Sigmoid colon (tissue), 7 donors: Measurements from ENCODE around the gene SMOC2. TPM values are rescaled to one million over a fixed set of nuclear protein-coding genes. Genes with fewer than 3 reads are reported as not detected.
A peak's percentile ranks its signal among the peaks of the same experiment; 100 is the strongest.

Experiments
- DNase-seq: peaks from one replicate; pipeline ENCODE4 v3.0.0-alpha.2; 2019
- H3K27ac ChIP-seq, 4 donors: fragments of 200-600 bp; sonication (generic); one replicate each; pipeline ENCODE4 v1.5.1; 2016 to 2019; ENCODE audit warnings: mild to moderate bottlenecking in 1 of 4
- H3K27me3 ChIP-seq, 3 donors: fragments of 200-600 bp; sonication (generic); one replicate each; pipeline ENCODE4 v1.5.1; 2019; ENCODE audit warnings: mild to moderate bottlenecking in 1 of 3
- H3K36me3 ChIP-seq, 4 donors: fragments of 200-600 bp; sonication (generic); one replicate each; pipeline ENCODE4 v1.5.1; 2016 to 2019
- H3K4me1 ChIP-seq, 4 donors: fragments of 200-600 bp; sonication (generic); one replicate each; pipeline ENCODE4 v1.5.1; 2017 to 2019
- H3K4me3 ChIP-seq, 4 donors: fragments of 200-600 bp; sonication (generic); one replicate each; pipeline ENCODE4 v1.5.1; 2017 to 2019; ENCODE audit warnings: mild to moderate bottlenecking in 2 of 4, moderate library complexity in 1 of 4
- H3K9me3 ChIP-seq, 4 donors: fragments of 200-600 bp in 3 of 4; sonication (generic) in 3 of 4; one replicate each; pipeline versions ENCODE4 v1.5.1 to v1.6.1; 2013 to 2019
- CTCF ChIP-seq, 4 experiments: fragments of 450-650 bp in 3 of 4; fragments of 200-600 bp in 1 of 4; IDR thresholded peaks; one replicate each; pipeline ENCODE4 v1.5.1; 2016 to 2019; ENCODE audit warnings: antibody characterized with exemption in 4 of 4, mild to moderate bottlenecking in 3 of 4, moderate library complexity in 2 of 4
- EP300 ChIP-seq, 4 donors: sonication (generic); formaldehyde crosslinking; IDR thresholded peaks; one replicate each; pipeline ENCODE4 v1.6.1; 2017; ENCODE audit warnings: antibody characterized with exemption in 4 of 4
- POLR2A ChIP-seq, 2 donors: fragments of 450-650 bp; IDR thresholded peaks; one replicate each; pipeline ENCODE4 v1.6.1; 2016; ENCODE audit warnings: antibody characterized with exemption in 2 of 2, mild to moderate bottlenecking in 2 of 2, moderate library complexity in 2 of 2
- POLR2AphosphoS5 ChIP-seq, 4 donors: sonication (generic); formaldehyde crosslinking; IDR thresholded peaks; one replicate each; pipeline ENCODE4 v1.6.1; 2017; ENCODE audit warnings: antibody characterized with exemption in 4 of 4
- WGBS, 2 donors: extraction: QIAGEN DNeasy Blood & Tissue Kit; methylation state at CpG; one replicate each; pipeline ENCODE4 v1.1.7; 2013; 5-methylcytosine and 5-hydroxymethylcytosine counted together
- intact Hi-C: fragments of 100-400 bp; cut with DNase I; formaldehyde crosslinking; loops from one replicate; pipeline ENCODE4 v1.15.1; 2023
- polyA plus RNA-seq, 3 donors: library from polyadenylated mRNA; stranded (reverse); fragments of 200-250 nt; gene quantifications; one replicate each; pipeline ENCODE4 v1.2.3, GENCODE V29; 2013
- total RNA-seq, 4 donors: library from RNA; depleted of rRNA; stranded (reverse); fragments of >200 nt; gene quantifications; one replicate each; pipeline ENCODE4 v1.1.0, GENCODE V29; 2016
- donor health status: healthy with polysubstance abuse.
- donor health status: Bipolar disorder and iron deficiency.
- donor health status: healthy.

Gene SMOC2
- total and polyA plus RNA-seq, 7 donors = 4.2 to 130 (median 33.5) TPM

GRCh38 chr6:168638468-168639271, 197.7 kb downstream of the SMOC2 start:
- WGBS, 2 donors = 68 to 75% methylated on average over 22 of the region's 22 CpGs
- no peaks in the 10 kb centered on the region for H3K27me3 ChIP-seq
- H3K4me1 ChIP-seq = peaks cover 0 to 50% (median 40%) of the 10 kb centered on the region in 4 donors
- H3K36me3 ChIP-seq = no peaks in the 10 kb centered on the region
- peak overlapping the region in 2 of 4 donors; percentile 9 to 35 for H3K27ac ChIP-seq
- H3K4me3 ChIP-seq = peak overlapping the region in 1 of 4 donors; percentile 10
- no peaks in the 10 kb centered on the region for H3K9me3 ChIP-seq
- intact Hi-C loops = loop anchor here (5.0 to 10.0 kb wide), 4 partner anchors 196 to 576 kb away; partner anchors contain the start of gene SMOC2
- no peak for TF ChIP-seq POLR2AphosphoS5 (IDR thresholded peaks at IDR 0.05)
- no peak for TF ChIP-seq POLR2A (IDR thresholded peaks at IDR 0.05)
- TF ChIP-seq CTCF (IDR thresholded peaks at IDR 0.05) = no peak
- peak; percentile 61 for DNase-seq

- no peak for TF ChIP-seq CTCF (IDR thresholded peaks at IDR 0.05)
- TF ChIP-seq POLR2A (IDR thresholded peaks at IDR 0.05) = no peak
- TF ChIP-seq POLR2AphosphoS5 (IDR thresholded peaks at IDR 0.05) = no peak
- no peak for TF ChIP-seq EP300 (IDR thresholded peaks at IDR 0.05)
- intact Hi-C loops = no loop called here
- no peak for DNase-seq
- Histone ChIP-seq H3K4me3 (no peak overlapping the region), H3K27me3 (no peaks in the 10 kb centered on the region), H3K27ac (no peak overlapping the region), H3K4me1 (peaks cover 0 to 43% (median 28%) of the 10 kb centered on the region in 4 donors), H3K36me3 (no peaks in the 10 kb centered on the region), H3K9me3 (no peaks in the 10 kb centered on the region)
- WGBS, 2 donors = 63 to 83% methylated on average over 8 of the region's 8 CpGs
These were observed 199.2 kb downstream of the SMOC2 start for GRCh38 chr6:168640181-168640580.

- H3K4me1 ChIP-seq = peaks cover 0 to 37% (median 22%) of the 10 kb centered on the region in 4 donors
- no peak overlapping the region for H3K27ac ChIP-seq
These were observed 199.8 kb downstream of the SMOC2 start for GRCh38 chr6:168640768-168641167.

GRCh38 chr6:168641446-168641845, 200.5 kb downstream of the SMOC2 start:
- intact Hi-C loops = no loop called here
- WGBS, 2 donors = 80 to 82% methylated on average over 5 of the region's 5 CpGs
- Histone ChIP-seq H3K27me3 (no peaks in the 10 kb centered on the region), H3K36me3 (no peaks in the 10 kb centered on the region), H3K9me3 (no peaks in the 10 kb centered on the region), H3K27ac (no peak overlapping the region), H3K4me3 (no peak overlapping the region), H3K4me1 (peaks cover 0 to 30% (median 15%) of the 10 kb centered on the region in 4 donors)
- TF ChIP-seq POLR2A (IDR thresholded peaks at IDR 0.05) = no peak
- no peak for TF ChIP-seq EP300 (IDR thresholded peaks at IDR 0.05)
- TF ChIP-seq CTCF (IDR thresholded peaks at IDR 0.05) = no peak
- no peak for TF ChIP-seq POLR2AphosphoS5 (IDR thresholded peaks at IDR 0.05)
- peak; percentile 26 for DNase-seq

More at GRCh38 chr6:168640768-168641167, 199.8 kb downstream of the SMOC2 start:
- no peaks in the 10 kb centered on the region for H3K36me3 ChIP-seq
- DNase-seq = peak; percentile 78
- 43 to 45% methylated on average over 5 of the region's 5 CpGs for WGBS, 2 donors
- no peak overlapping the region for H3K4me3 ChIP-seq
- intact Hi-C loops = no loop called here
- TF ChIP-seq POLR2AphosphoS5 (IDR thresholded peaks at IDR 0.05) = peak in 2 of 4 donors; percentile 24 to 33
- no peak for TF ChIP-seq POLR2A (IDR thresholded peaks at IDR 0.05)
- no peaks in the 10 kb centered on the region for H3K9me3 ChIP-seq
- H3K27me3 ChIP-seq = no peaks in the 10 kb centered on the region

GRCh38 chr6:168643401-168643800, 202.4 kb downstream of the SMOC2 start:
- TF ChIP-seq EP300 (IDR thresholded peaks at IDR 0.05) (no peak), CTCF (IDR thresholded peaks at IDR 0.05) (no peak), POLR2A (IDR thresholded peaks at IDR 0.05) (no peak), POLR2AphosphoS5 (IDR thresholded peaks at IDR 0.05) (no peak)
- Histone ChIP-seq H3K27me3 (no peaks in the 10 kb centered on the region), H3K4me1 (peaks cover 0 to 25% (median 11%) of the 10 kb centered on the region in 4 donors), H3K4me3 (no peak overlapping the region), H3K9me3 (no peaks in the 10 kb centered on the region), H3K36me3 (no peaks in the 10 kb centered on the region), H3K27ac (no peak overlapping the region)
- peak; percentile 43 for DNase-seq
- intact Hi-C loops = no loop called here
- 90% methylated on average over 10 of the region's 10 CpGs for WGBS, 2 donors
